Osteocyte (in vitro differentiated cells): Measurements from ENCODE around the gene MEF2A. TPM values are rescaled to one million over a fixed set of nuclear protein-coding genes. Genes with fewer than 3 reads are reported as not detected.

Experiments
- DNase-seq: peaks from one replicate; pipeline ENCODE4 v3.0.0; 2021; ENCODE audit warnings: mixed read lengths; ENCODE audit not compliant: unreplicated experiment; ENCODE audit errors: extremely low spot score
- H3K27ac Mint-ChIP-seq: one replicate; pipeline ENCODE4 v1.8.0; 2021; ENCODE audit warnings: mild to moderate bottlenecking, mixed read lengths; ENCODE audit not compliant: unreplicated experiment
- H3K27me3 Mint-ChIP-seq: one replicate; pipeline ENCODE4 v1.8.0; 2021; ENCODE audit warnings: mixed read lengths; ENCODE audit not compliant: unreplicated experiment
- H3K36me3 Mint-ChIP-seq: one replicate; pipeline ENCODE4 v1.8.0; 2021; ENCODE audit warnings: mixed read lengths; ENCODE audit not compliant: unreplicated experiment
- H3K4me1 Mint-ChIP-seq: one replicate; pipeline ENCODE4 v1.8.0; 2021; ENCODE audit warnings: mixed read lengths; ENCODE audit not compliant: unreplicated experiment
- H3K4me3 Mint-ChIP-seq: one replicate; pipeline ENCODE4 v1.8.0; 2021; ENCODE audit warnings: mild to moderate bottlenecking, moderate library complexity, mixed read lengths; ENCODE audit not compliant: unreplicated experiment
- H3K9me3 Mint-ChIP-seq: one replicate; pipeline ENCODE4 v1.8.0; 2021; ENCODE audit warnings: mixed read lengths; ENCODE audit not compliant: unreplicated experiment
- total RNA-seq: library from RNA; stranded (reverse); gene quantifications from 2 replicates; pipeline ENCODE4 v1.2.1, GENCODE V29; 2021
- TF ChIP-seq, protein P1 (sequence below): fragments of 200-600 bp; sonication (generic); IDR thresholded peaks from 2 replicates; pipeline ENCODE4 v1.5.0; 2021; ENCODE audit warnings: antibody characterized with exemption, mild to moderate bottlenecking, moderate library complexity

Gene MEF2A
- total RNA-seq, 1 donor from 2014 or later, result 97.8 TPM

DNA sequence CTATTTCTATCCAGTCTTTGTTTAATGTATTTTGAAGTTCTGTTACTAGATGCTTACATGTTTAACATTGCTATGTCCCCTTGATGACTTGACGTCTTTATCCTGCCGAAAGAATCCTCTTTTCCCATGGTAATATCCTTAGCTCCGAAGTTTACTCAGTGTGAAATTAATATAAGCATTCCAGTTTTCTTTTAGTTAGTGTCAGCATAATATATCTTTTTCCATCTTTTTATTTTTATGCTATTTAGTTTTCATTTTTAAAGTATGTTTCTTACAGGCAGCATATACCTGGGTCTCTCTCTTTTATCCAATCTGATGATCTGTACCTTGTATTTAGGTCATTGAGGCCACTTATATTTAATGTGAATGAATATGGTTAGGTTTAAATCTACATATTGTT lies 39.1 kb upstream of the MEF2A start:
- TF ChIP-seq, protein P1, sequence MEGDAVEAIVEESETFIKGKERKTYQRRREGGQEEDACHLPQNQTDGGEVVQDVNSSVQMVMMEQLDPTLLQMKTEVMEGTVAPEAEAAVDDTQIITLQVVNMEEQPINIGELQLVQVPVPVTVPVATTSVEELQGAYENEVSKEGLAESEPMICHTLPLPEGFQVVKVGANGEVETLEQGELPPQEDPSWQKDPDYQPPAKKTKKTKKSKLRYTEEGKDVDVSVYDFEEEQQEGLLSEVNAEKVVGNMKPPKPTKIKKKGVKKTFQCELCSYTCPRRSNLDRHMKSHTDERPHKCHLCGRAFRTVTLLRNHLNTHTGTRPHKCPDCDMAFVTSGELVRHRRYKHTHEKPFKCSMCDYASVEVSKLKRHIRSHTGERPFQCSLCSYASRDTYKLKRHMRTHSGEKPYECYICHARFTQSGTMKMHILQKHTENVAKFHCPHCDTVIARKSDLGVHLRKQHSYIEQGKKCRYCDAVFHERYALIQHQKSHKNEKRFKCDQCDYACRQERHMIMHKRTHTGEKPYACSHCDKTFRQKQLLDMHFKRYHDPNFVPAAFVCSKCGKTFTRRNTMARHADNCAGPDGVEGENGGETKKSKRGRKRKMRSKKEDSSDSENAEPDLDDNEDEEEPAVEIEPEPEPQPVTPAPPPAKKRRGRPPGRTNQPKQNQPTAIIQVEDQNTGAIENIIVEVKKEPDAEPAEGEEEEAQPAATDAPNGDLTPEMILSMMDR, result no peak
- no peaks in the 10 kb centered on the region for H3K4me1 Mint-ChIP-seq
- peaks cover 31% of the 10 kb centered on the region for H3K9me3 Mint-ChIP-seq
- no peak overlapping the region for H3K4me3 Mint-ChIP-seq
- H3K36me3 Mint-ChIP-seq, result peaks cover 3% of the 10 kb centered on the region
- no peak overlapping the region for H3K27ac Mint-ChIP-seq
- no peak for DNase-seq
- H3K27me3 Mint-ChIP-seq, result no peaks in the 10 kb centered on the region

DNA sequence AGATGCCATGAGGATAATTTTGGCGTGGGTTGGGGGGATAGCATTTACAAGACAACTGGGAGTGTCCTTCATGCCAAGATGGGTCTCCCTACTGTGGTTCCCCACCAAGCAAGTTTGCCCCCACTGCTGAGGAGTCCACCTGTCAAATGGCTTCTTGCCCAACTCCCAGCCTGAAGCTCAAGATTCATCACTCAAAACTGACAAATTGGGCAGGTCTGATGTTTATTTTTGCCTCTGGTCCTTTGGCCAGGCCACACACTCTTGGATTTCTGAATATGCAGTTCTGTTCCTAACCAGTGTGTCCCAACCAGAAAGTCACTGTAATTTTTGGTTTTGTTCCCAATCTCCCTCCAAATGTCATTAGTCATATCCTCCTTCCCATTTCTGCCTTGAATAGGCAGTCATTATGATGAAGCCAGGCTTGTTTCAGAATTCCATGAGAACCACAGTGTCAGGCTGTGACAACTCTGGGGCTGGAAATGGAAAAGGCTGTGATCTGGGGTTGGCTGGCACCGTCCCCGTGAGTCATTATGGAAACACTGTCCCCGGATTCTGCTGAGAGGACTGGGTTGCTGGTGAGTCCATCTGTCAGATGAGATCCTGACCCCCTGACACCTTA lies 29.3 kb upstream of the MEF2A start:
- H3K36me3 Mint-ChIP-seq, result peaks cover 5% of the 10 kb centered on the region
- peaks cover 24% of the 10 kb centered on the region for H3K4me1 Mint-ChIP-seq
- no peaks in the 10 kb centered on the region for H3K27me3 Mint-ChIP-seq
- TF ChIP-seq, protein P1, result no peak
- H3K9me3 Mint-ChIP-seq, result peaks cover 5% of the 10 kb centered on the region
- DNase-seq, result no peak
- H3K27ac Mint-ChIP-seq, result peak overlapping the region; percentile 79
- H3K4me3 Mint-ChIP-seq, result no peak overlapping the region

DNA sequence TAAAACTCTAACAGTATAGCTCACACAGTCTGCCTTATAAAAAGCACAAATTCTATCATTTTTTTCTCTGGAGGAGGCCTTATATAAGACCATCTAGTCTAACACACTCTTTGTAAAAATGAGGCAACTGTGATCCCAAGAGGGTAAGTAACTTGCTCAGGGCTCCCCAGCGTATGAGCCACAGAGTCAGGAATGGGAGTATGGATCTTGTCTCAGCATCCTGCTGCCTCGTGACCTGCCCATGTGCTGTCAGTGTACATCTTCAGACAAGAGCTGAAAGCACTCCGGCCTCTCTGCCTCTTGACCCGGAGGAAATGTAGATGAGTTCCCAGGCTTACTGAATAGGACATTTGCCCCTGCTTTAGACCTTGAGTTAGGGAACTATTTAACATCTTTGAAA lies 28.4 kb upstream of the MEF2A start:
- H3K27ac Mint-ChIP-seq, result peak overlapping the region; percentile 79
- TF ChIP-seq, protein P1, result no peak
- DNase-seq, result no peak
- peaks cover 5% of the 10 kb centered on the region for H3K9me3 Mint-ChIP-seq
- no peak overlapping the region for H3K4me3 Mint-ChIP-seq
- H3K4me1 Mint-ChIP-seq, result peaks cover 24% of the 10 kb centered on the region
- no peaks in the 10 kb centered on the region for H3K27me3 Mint-ChIP-seq
- peaks cover 5% of the 10 kb centered on the region for H3K36me3 Mint-ChIP-seq

DNA sequence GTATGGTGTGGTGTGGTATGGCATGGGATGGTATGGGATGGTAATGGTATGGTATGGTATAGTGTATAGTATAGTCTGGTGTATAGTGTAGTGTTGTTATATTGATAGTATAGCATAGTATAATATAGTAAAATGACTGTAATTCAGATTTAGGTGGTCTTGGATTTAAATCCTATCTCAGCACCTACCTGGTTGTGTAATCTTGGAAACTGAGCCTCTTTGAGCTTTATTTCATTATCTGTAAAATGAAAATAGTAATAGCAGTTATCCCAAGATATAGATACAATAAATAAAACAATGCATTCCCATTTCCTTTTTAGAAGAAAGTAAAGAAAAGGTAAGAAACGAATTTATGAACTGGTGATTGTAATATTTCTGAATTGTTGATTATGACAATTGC lies 27.5 kb upstream of the MEF2A start:
- Mint-ChIP-seq H3K4me1 (peaks cover 24% of the 10 kb centered on the region), H3K27ac (no peak overlapping the region), H3K9me3 (peaks cover 5% of the 10 kb centered on the region), H3K36me3 (peaks cover 5% of the 10 kb centered on the region), H3K27me3 (no peaks in the 10 kb centered on the region), H3K4me3 (no peak overlapping the region)
- no peak for DNase-seq
- TF ChIP-seq, protein P1, result no peak

DNA sequence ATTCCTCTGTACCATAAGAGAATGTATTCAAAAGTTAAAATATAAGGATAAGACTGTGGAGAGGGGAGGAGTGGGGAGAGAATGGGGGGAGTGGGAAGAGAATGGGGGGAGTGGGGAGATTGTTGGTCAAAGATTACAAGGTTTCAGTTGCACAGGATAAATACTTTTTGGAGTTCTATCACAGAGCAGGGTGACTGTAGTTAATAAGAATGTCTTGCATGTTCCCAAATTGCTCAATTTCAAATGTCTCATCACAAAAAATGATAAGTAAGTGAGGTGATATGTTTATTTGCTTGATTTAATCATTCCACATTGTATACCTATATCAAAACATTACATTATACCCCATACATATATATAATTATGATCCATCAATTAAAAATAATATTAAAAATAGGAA lies 23.0 kb upstream of the MEF2A start:
- DNase-seq, result no peak
- no peaks in the 10 kb centered on the region for H3K9me3 Mint-ChIP-seq
- H3K36me3 Mint-ChIP-seq, result no peaks in the 10 kb centered on the region

More for the DNA sequence above, 23.0 kb upstream of the MEF2A start:
- no peak overlapping the region for H3K27ac Mint-ChIP-seq
- H3K27me3 Mint-ChIP-seq, result no peaks in the 10 kb centered on the region
- peaks cover 2% of the 10 kb centered on the region for H3K4me1 Mint-ChIP-seq
- no peak overlapping the region for H3K4me3 Mint-ChIP-seq
- TF ChIP-seq, protein P1, result no peak
